K562 (cell line): ENCODE results near the gene VPS4B. TPM values are rescaled to one million over a fixed set of nuclear protein-coding genes. Genes with fewer than 3 reads are reported as not detected.

Source experiments
- ATAC-seq: fragments of 200-7000 bp; cut with Tn5 transposase; 3 replicates; pipeline ENCODE4 v1.9.1; 2020; ENCODE audit warnings: moderate library complexity
- BruUV-seq: library from RNA; stranded (reverse); fragments of 400-500 nt; replicated peaks from 2 replicates; lab custom pipeline; 2021; lab: Mats Ljungman, UMichigan
- CTCF ChIA-PET: fragments of 300-600 bp; formaldehyde crosslinking; extraction: SDS; loops from one replicate; lab custom pipeline; 2021; ENCODE audit warnings: low intra/inter-chr PET ratio; lab: Yijun Ruan, JAX
- POLR2A ChIA-PET: fragments of 300-600, 350-650 bp; sonication (Branson Sonifier 250); formaldehyde crosslinking; extraction: SDS; loops from one replicate; lab custom pipeline; 2021; ENCODE audit warnings: antibody characterized with exemption, inconsistent platforms; lab: Yijun Ruan, JAX
- DNase-seq, 4 experiments: peaks; one replicate each; pipeline versions ENCODE4 v3.0.0 to v3.0.0-alpha.2; 2011 to 2018; ENCODE audit warnings: low spot score in 3 of 4, mixed read lengths in 3 of 4; ENCODE audit errors: extremely low read depth in 1 of 4
- FAIRE-seq: peaks from 2 replicates; lab custom pipeline; 2011; peaks lifted over from hg19 to GRCh38; lab: Jason Lieb, UNC
- H2AFZ ChIP-seq: 2 replicates; pipeline ENCODE4 v1.6.0; 2011; ENCODE audit warnings: low read depth, low read length, control low read depth, inconsistent platforms
- H3K27ac ChIP-seq: fragments of 200-600 bp; 3 replicates; pipeline ENCODE4 v1.8.0; 2011; ENCODE audit warnings: low read depth, mild to moderate bottlenecking, control low read depth, inconsistent platforms, low read length, moderate library complexity, mixed read lengths; ENCODE audit errors: extremely low read depth
- H3K27me3 ChIP-seq, 2 experiments: fragments of 300-600 bp in 1 of 2; 2 replicates in 1 of 2; 3 replicates in 1 of 2; pipeline versions ENCODE4 v1.6.0 to v1.8.0; 2011; ENCODE audit warnings: inconsistent platforms in 2 of 2, low read length in 2 of 2, mild to moderate bottlenecking in 1 of 2, mixed read lengths in 1 of 2, moderate library complexity in 1 of 2; ENCODE audit not compliant: control insufficient read depth in 2 of 2, insufficient read depth in 2 of 2
- H3K36me3 ChIP-seq: fragments of 300-600 bp; 3 replicates; pipeline ENCODE4 v1.8.0; 2011; ENCODE audit warnings: mild to moderate bottlenecking, low read length, inconsistent platforms; ENCODE audit not compliant: control insufficient read depth, insufficient read depth
- H3K4me1 ChIP-seq, 2 experiments: fragments of 200-600 bp in 1 of 2; replicated peaks in 1 of 2; 2 replicates in 1 of 2; 3 replicates in 1 of 2; pipeline versions ENCODE4 v1.5.1 to v1.8.0; 2011; ENCODE audit warnings: inconsistent platforms in 2 of 2, low read length in 2 of 2, mild to moderate bottlenecking in 1 of 2, mixed read lengths in 1 of 2, moderate library complexity in 1 of 2; ENCODE audit not compliant: control insufficient read depth in 2 of 2, insufficient read depth in 2 of 2
- H3K4me2 ChIP-seq: 2 replicates; pipeline ENCODE4 v1.6.1; 2011; ENCODE audit warnings: low read length, control low read depth, inconsistent platforms, mixed read lengths; ENCODE audit not compliant: insufficient read depth
- H3K4me3 ChIP-seq: fragments of 200-600 bp; sonication (generic), shearing (Covaris generic); 2 replicates; pipeline ENCODE4 v1.5.1; 2016; ENCODE audit warnings: control low read depth, inconsistent platforms
- H3K79me2 ChIP-seq: fragments of 200-600 bp; 3 replicates; pipeline ENCODE4 v1.8.0; 2011; ENCODE audit warnings: low read length, inconsistent platforms; ENCODE audit not compliant: control insufficient read depth, insufficient read depth
- H3K9ac ChIP-seq, 2 experiments: 2 replicates each; pipeline versions ENCODE4 v1.6.0 to v1.6.1; 2011; ENCODE audit warnings: low read depth in 2 of 2, low read length in 2 of 2, control low read depth in 1 of 2, inconsistent platforms in 1 of 2, mild to moderate bottlenecking in 1 of 2, mixed read lengths in 1 of 2; ENCODE audit not compliant: insufficient read depth in 1 of 2
- H3K9me1 ChIP-seq: one replicate; pipeline ENCODE4 v1.6.0; 2011; ENCODE audit warnings: inconsistent platforms, mild to moderate bottlenecking, low read length, moderate library complexity; ENCODE audit not compliant: control insufficient read depth, insufficient read depth
- H3K9me3 ChIP-seq: replicated peaks from 2 replicates; pipeline ENCODE4 v1.5.1; 2011; ENCODE audit warnings: low read depth, low read length, inconsistent platforms; ENCODE audit not compliant: control insufficient read depth, insufficient read depth
- H4K20me1 ChIP-seq: replicated peaks from 2 replicates; pipeline ENCODE4 v1.6.1; 2011; ENCODE audit warnings: low read length, inconsistent platforms, mixed read lengths; ENCODE audit not compliant: control insufficient read depth, insufficient read depth
- HMG20A ChIP-seq: fragments of 450-650 bp; formaldehyde crosslinking; conservative IDR thresholded peaks from 2 replicates; pipeline ENCODE4 v1.4.0; 2020; ENCODE audit warnings: mild to moderate bottlenecking, mixed read lengths
- KLF13 ChIP-seq: fragments of 450-650 bp; IDR thresholded peaks from 2 replicates; pipeline ENCODE4 v1.6.1; 2016; ENCODE audit warnings: missing genetic modification characterization, low read depth, mild to moderate bottlenecking, missing compliant biosample characterization, moderate library complexity, borderline replicate concordance
- MNT ChIP-seq, 2 experiments: fragments of 450-650 bp; conservative IDR thresholded peaks; 2 replicates each; pipeline ENCODE4 v1.6.1; 2017; ENCODE audit warnings: mild to moderate bottlenecking in 2 of 2, moderate library complexity in 2 of 2
- NELFE ChIP-seq: IDR thresholded peaks from 2 replicates; pipeline ENCODE4 v1.6.1; 2011; ENCODE audit warnings: mild to moderate bottlenecking; ENCODE audit not compliant: insufficient read depth, insufficient read length
- POU5F1 ChIP-seq: fragments of 150-350 bp; IDR thresholded peaks from 2 replicates; pipeline ENCODE4 v1.6.1; 2014; ENCODE audit warnings: borderline replicate concordance, low read length, low read depth, mild to moderate bottlenecking; ENCODE audit not compliant: partially characterized antibody
- TFAM ChIP-seq: fragments of 250-450 bp; sonication (Bioruptor Pico); conservative IDR thresholded peaks from 2 replicates; pipeline ENCODE4 v1.5.0; 2021; ENCODE audit warnings: mild to moderate bottlenecking, moderate library complexity
- USF2 ChIP-seq: sonication (generic); formaldehyde crosslinking; IDR thresholded peaks from 2 replicates; pipeline ENCODE4 v1.5.0; 2020; ENCODE audit warnings: missing genetic modification reagents
- ZBTB9 ChIP-seq: fragments of 450-650 bp; formaldehyde crosslinking; IDR thresholded peaks from 2 replicates; pipeline ENCODE4 v1.4.0; 2020; ENCODE audit warnings: mild to moderate bottlenecking, moderate library complexity
- ZNF134 ChIP-seq: fragments of 250-450 bp; sonication (Bioruptor Pico); conservative IDR thresholded peaks from 2 replicates; pipeline ENCODE4 v1.4.0; 2020
- ZNF445 ChIP-seq: fragments of 250-450 bp; sonication (Bioruptor Pico); IDR thresholded peaks from 2 replicates; pipeline ENCODE4 v1.4.0; 2020; ENCODE audit warnings: low read depth, mild to moderate bottlenecking, moderate library complexity
- WGBS: fragments of 100-300 bp; shearing (Covaris generic); methylation state at CpG from one replicate; pipeline ENCODE4 v1.1.6; 2016; ENCODE audit warnings: low coverage, mixed read lengths; ENCODE audit not compliant: insufficient coverage; ENCODE audit errors: missing lambda C conversion rate; 5-methylcytosine and 5-hydroxymethylcytosine counted together
- in situ Hi-C: fragments of 300-500 bp; cut with MboI; formaldehyde crosslinking; loops from 4 replicates; pipeline ENCODE4 v1.15.0; 2018; ENCODE audit warnings: inconsistent platforms, mixed read lengths
- intact Hi-C: fragments of 100-400 bp; cut with micrococcal nuclease; formaldehyde crosslinking; loops from 2 replicates; pipeline ENCODE4 v1.14.2; 2022
- polyA plus RNA-seq, 8 experiments: library from polyadenylated mRNA; depleted of rRNA in 4 of 8; stranded (reverse) in 5 of 8; unstranded in 3 of 8; fragments of >200 nt; fragmentation: Nextera tagmentation in 2 of 8; fragmentation: Illumina TruSeq in 1 of 8; extraction: Ambion mirVana in 2 of 8; extraction: Trizol in 1 of 8; gene quantifications; 2 replicates each; pipeline versions ENCODE4 v1.2.1 to v1.2.3, GENCODE V29; 2011 to 2014; ENCODE audit warnings: inconsistent platforms in 1 of 8, missing spikeins in 1 of 8
- total RNA-seq, 7 experiments: library from RNA; depleted of rRNA in 6 of 7; stranded (reverse); fragments of >200 nt in 6 of 7; fragmentation: Illumina TruSeq in 2 of 7; extraction: Trizol in 2 of 7; gene quantifications; 2 replicates each; pipeline versions ENCODE4 v1.2.1 to v1.2.3, GENCODE V29; 2011 to 2021; ENCODE audit warnings: low replicate concordance in 1 of 7

The VPS4B gene
- total and polyA plus RNA-seq, 9 of the 15 experiments (the other 6 are each of a cell fraction or from before 2014, with no cell fraction given): 7.3 to 16.4 (median 10.4) TPM

- no TSS peak for BruUV-seq
- Histone ChIP-seq H4K20me1 (no peaks in the 10 kb centered on the region; the same call in 1 of the 2 replicates), H3K36me3 (peaks cover 59% of the 10 kb centered on the region; the same call in 2 of the 3 replicates), H3K4me1 (no peaks in the 10 kb centered on the region), H2AFZ (no peak overlapping the region), H3K9me3 (no peaks in the 10 kb centered on the region), H3K4me2 (no peak overlapping the region), H3K27me3 (no peaks in the 10 kb centered on the region), H3K79me2 (peaks cover 4% of the 10 kb centered on the region; the same call in 1 of the 3 replicates), H3K9ac (no peak overlapping the region), H3K9me1 (no peaks in the 10 kb centered on the region), H3K4me3 (no peak overlapping the region), H3K27ac (no peak overlapping the region)
- intact Hi-C loops: no loop called here
- WGBS: 13% methylated on average over 1 of the region's 1 CpG
- ChIA-PET CTCF (no interaction called here), POLR2A (interaction anchor here (0.6 to 1.5 kb wide), 4 partner anchors 8 to 49 kb away, joined by 3 read pairs; partner anchors contain the start of gene VPS4B)
- TF ChIP-seq HMG20A (CRISPR knock-in tag): no peak
- no peak for TF ChIP-seq KLF13 (tag)
- TF ChIP-seq POU5F1: no peak
- no peak for TF ChIP-seq TFAM
- TF ChIP-seq ZNF445: no peak
- TF ChIP-seq USF2 (CRISPR knock-in tag): no peak
- no peak for TF ChIP-seq NELFE
- TF ChIP-seq MNT (conservative IDR thresholded peaks at IDR 0.05): no peak
- TF ChIP-seq ZNF134: no peak
- no peak for TF ChIP-seq ZBTB9 (CRISPR knock-in tag)
- in situ Hi-C loops: no loop called here
- ATAC-seq: no peak
- no peak for DNase-seq
- FAIRE-seq: no peak
Observed at GRCh38 chr18:63407734-63408133, 14.5 kb downstream of the VPS4B start.
